GM12865 (cell line): Measurements from ENCODE around the gene IGFL4.

ENCODE experiments used
- DNase-seq: peaks from one replicate; pipeline ENCODE4 v3.0.0; 2010; ENCODE audit warnings: low read depth
- H3K4me3 ChIP-seq: 2 replicates; pipeline ENCODE4 v1.5.1; 2011; ENCODE audit warnings: mild to moderate bottlenecking, low read depth, low read length, control low read depth
- TF ChIP-seq, protein P1 (sequence below): IDR thresholded peaks from 2 replicates; pipeline ENCODE4 v1.5.1; 2011; ENCODE audit warnings: low read length, control low read depth, low read depth, inconsistent platforms; ENCODE audit not compliant: insufficient read depth; ENCODE audit errors: missing control alignments

Gene IGFL4

DNA sequence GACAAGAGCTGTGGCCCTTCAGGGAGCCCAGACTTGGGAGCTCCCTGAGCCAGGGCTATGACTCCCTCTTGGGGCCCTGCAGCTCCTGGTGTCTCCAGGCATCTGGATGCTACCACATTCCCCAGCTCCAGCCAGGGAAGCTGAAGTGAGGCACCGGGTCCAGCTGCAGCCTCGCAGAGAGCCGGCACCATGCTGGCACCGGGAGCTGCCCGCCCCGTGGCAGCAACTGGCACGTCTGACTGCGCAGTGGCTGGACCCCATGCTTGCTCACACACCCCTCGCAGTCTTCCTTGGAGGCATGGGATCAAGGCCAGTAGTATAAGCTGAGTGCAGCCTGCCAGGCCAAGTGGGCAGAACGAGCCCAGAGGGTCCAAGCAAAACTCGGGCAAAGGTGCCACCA, 7.4 kb downstream of the IGFL4 start:
- DNase-seq: no peak
- TF ChIP-seq, protein P1, sequence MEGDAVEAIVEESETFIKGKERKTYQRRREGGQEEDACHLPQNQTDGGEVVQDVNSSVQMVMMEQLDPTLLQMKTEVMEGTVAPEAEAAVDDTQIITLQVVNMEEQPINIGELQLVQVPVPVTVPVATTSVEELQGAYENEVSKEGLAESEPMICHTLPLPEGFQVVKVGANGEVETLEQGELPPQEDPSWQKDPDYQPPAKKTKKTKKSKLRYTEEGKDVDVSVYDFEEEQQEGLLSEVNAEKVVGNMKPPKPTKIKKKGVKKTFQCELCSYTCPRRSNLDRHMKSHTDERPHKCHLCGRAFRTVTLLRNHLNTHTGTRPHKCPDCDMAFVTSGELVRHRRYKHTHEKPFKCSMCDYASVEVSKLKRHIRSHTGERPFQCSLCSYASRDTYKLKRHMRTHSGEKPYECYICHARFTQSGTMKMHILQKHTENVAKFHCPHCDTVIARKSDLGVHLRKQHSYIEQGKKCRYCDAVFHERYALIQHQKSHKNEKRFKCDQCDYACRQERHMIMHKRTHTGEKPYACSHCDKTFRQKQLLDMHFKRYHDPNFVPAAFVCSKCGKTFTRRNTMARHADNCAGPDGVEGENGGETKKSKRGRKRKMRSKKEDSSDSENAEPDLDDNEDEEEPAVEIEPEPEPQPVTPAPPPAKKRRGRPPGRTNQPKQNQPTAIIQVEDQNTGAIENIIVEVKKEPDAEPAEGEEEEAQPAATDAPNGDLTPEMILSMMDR: no peak
- H3K4me3 ChIP-seq: no peak overlapping the region

GRCh38 chr19:46032597-46033025, 8.2 kb downstream of the IGFL4 start:
- DNase-seq: no peak
- H3K4me3 ChIP-seq: no peak overlapping the region
- TF ChIP-seq, protein P1: no peak

DNA sequence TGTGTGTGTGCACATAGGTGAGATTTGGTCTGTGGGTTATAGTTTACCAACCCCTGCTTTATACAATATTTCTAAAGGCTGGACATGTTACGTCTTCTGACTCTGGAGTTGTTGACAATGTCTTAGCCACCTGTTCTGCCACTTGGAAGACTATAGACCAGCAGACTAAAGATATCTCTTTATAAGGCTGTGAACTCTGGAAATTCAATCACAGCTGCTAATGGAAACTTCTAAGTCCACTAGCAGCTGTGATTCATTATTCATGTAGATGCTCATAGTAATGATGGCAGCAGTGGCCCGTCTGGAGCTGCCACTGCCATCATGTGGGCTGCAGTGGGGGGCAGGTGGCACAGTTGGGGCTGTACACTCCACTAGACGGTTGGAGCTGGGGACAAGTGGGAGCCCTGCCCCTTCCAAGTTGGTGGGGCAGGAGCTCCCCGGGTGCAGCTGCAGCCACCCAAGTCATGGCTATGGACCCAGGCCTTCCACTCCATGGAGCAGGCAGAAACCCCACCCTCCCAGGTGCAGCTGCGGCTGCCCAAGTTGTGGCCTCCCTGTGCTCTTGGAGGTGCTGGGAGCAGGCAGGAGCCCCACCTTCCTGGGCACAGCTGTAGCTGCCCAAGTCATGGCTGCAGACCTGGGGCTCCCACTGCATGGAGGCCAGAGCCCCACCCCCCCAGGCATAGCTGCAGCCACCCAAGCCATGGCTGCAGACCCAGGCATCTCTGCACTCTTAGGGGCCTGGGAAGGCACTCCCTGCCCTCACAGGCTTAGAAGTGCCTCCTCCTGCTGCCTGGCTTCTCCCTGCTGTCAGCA, 8.8 kb downstream of the IGFL4 start:
- DNase-seq: no peak
- TF ChIP-seq, protein P1: no peak

GRCh38 chr19:46030812-46031550, 9.8 kb downstream of the IGFL4 start:
- H3K4me3 ChIP-seq: no peak overlapping the region
- DNase-seq: no peak
- TF ChIP-seq, protein P1: no peak

More for the DNA sequence above, 8.8 kb downstream of the IGFL4 start:
- H3K4me3 ChIP-seq: no peak overlapping the region

DNA sequence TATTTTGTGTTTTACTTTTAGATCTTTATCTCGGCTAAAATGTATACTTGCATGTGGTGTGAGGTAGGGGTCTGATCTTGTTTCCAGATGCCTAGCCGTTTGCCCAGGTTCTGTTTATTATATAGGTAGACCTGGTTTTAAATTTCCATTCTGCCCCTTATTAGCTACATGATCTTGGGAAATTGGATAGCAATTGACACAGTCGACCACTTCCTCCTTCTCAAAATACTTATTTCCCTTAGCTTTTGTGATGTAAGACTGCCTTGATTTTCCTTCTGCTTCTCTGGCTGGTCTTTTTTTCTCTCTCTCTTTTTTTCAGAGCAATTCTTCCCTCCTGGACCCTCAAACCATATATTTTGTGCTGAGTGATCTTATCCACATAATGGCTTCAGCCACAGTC, 15.0 kb downstream of the IGFL4 start:
- H3K4me3 ChIP-seq: no peak overlapping the region
- DNase-seq: no peak
- TF ChIP-seq, protein P1: no peak

- DNase-seq: no peak
- no peak overlapping the region for H3K4me3 ChIP-seq
- TF ChIP-seq, protein P1: no peak
These were observed 17.5 kb downstream of the IGFL4 start for GRCh38 chr19:46023311-46023779.
